ENCODE results near the gene AMER2.

- TF ChIP-seq ELF1 (IDR thresholded peaks at IDR 0.05) (no peak), RFX5 (IDR thresholded peaks at IDR 0.05; ENCODE audit: low read length) (no peak), EZH2phosphoT487 (IDR thresholded peaks at IDR 0.05; ENCODE audit: borderline replicate concordance, low read depth) (no peak), REST (IDR thresholded peaks at IDR 0.05; ENCODE audit: low read depth, low read length) (no peak), TAF1 (IDR thresholded peaks at IDR 0.05; ENCODE audit: borderline replicate concordance, low read depth, low read length) (no peak), CTCF (IDR thresholded peaks at IDR 0.05) (no peak), FOXM1 (IDR thresholded peaks at IDR 0.05; ENCODE audit: low read depth) (no peak), POLR2AphosphoS5 (IDR thresholded peaks at IDR 0.05; ENCODE audit: low read depth, low read length) (no peak), MAX (IDR thresholded peaks at IDR 0.05; ENCODE audit: low read depth) (no peak)
These were observed 3.3 kb downstream of the AMER2 start for GRCh38 chr13:25168790-25169189.
